Keratinocyte (primary cell): Measurements from ENCODE around the gene TMEM204.

Experiments
- EZH2 ChIP-seq: IDR thresholded peaks from one replicate; pipeline ENCODE4 v1.6.1; 2012; ENCODE audit warnings: inconsistent platforms, mild to moderate bottlenecking, low read length, moderate library complexity
- TF ChIP-seq, protein P1 (sequence below), 3 experiments: IDR thresholded peaks in 1 of 3; conservative IDR thresholded peaks in 1 of 3; optimal IDR thresholded peaks in 1 of 3; 2 replicates in 2 of 3; 3 replicates in 1 of 3; pipeline versions ENCODE3 to v1.5.1; 2011; ENCODE audit warnings: low read length in 3 of 3, mild to moderate bottlenecking in 3 of 3, moderate library complexity in 2 of 3, control low read depth in 1 of 3, inconsistent platforms in 1 of 3; ENCODE audit not compliant: insufficient read depth in 2 of 3; ENCODE audit errors: extremely low read depth in 1 of 3

DNA sequence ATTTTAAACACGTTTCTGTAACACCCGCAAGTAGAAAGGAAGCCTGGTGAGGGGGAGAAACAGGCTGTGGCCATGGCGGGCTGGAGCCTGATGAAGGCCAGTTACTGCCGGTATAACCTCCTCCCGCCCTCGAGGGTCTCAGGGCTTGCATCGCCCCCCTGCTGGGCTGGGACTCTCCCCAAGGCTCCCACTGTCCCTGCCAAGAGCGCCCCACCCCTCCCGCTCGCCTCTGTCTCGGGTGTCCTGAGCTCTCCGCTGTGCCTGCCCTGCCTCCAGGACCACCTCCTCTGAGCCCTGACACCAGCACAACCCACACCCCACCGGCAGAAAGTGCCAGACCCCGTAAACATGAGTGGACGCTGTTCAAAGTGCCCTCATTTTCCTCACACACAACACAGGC lies 18.7 kb downstream of the TMEM204 start:
- TF ChIP-seq, protein P1, sequence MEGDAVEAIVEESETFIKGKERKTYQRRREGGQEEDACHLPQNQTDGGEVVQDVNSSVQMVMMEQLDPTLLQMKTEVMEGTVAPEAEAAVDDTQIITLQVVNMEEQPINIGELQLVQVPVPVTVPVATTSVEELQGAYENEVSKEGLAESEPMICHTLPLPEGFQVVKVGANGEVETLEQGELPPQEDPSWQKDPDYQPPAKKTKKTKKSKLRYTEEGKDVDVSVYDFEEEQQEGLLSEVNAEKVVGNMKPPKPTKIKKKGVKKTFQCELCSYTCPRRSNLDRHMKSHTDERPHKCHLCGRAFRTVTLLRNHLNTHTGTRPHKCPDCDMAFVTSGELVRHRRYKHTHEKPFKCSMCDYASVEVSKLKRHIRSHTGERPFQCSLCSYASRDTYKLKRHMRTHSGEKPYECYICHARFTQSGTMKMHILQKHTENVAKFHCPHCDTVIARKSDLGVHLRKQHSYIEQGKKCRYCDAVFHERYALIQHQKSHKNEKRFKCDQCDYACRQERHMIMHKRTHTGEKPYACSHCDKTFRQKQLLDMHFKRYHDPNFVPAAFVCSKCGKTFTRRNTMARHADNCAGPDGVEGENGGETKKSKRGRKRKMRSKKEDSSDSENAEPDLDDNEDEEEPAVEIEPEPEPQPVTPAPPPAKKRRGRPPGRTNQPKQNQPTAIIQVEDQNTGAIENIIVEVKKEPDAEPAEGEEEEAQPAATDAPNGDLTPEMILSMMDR (optimal IDR thresholded peaks at IDR 0.05 in 1 of 3, IDR thresholded peaks at IDR 0.05 in 1 of 3, conservative IDR thresholded peaks at IDR 0.05 in 1 of 3; ENCODE audit: extremely low read depth in 1 of 3, insufficient read depth in 2 of 3, low read length in 3 of 3), result no peak
- no peak for TF ChIP-seq EZH2
